ENCODE results near the gene PPP1R1C. TPM values are rescaled to one million over a fixed set of nuclear protein-coding genes. Genes with fewer than 3 reads are reported as not detected.

PPP1R1C gene
- total and polyA plus RNA-seq, 7 donors = 0.83 to 3.5 (median 3.0) TPM; not detected in 4

GRCh38 chr2:182133195-182133891 is 147.7 kb downstream of the PPP1R1C start:
- H3K27me3 ChIP-seq = no peaks in the 10 kb centered on the region
- H3K36me3 ChIP-seq = no peaks in the 10 kb centered on the region
- TF ChIP-seq POLR2A (IDR thresholded peaks at IDR 0.05) (no peak), EP300 (IDR thresholded peaks at IDR 0.05) (no peak), POLR2AphosphoS5 (IDR thresholded peaks at IDR 0.05) (no peak), CTCF (IDR thresholded peaks at IDR 0.05) (no peak)
- WGBS, 2 donors = 68 to 73% methylated on average over 1 of the region's 1 CpG
- no peak for DNase-seq
- intact Hi-C loops (cut with DNase I) = no loop called here
- H3K9me3 ChIP-seq = no peaks in the 10 kb centered on the region
- peaks cover 0 to 11% (median 2%) of the 10 kb centered on the region in 4 donors for H3K4me1 ChIP-seq
- no peak overlapping the region for H3K27ac ChIP-seq
- H3K4me3 ChIP-seq = no peak overlapping the region

- TF ChIP-seq POLR2AphosphoS5 (IDR thresholded peaks at IDR 0.05) (no peak), EP300 (IDR thresholded peaks at IDR 0.05) (no peak), CTCF (IDR thresholded peaks at IDR 0.05) (no peak)
- no peaks in the 10 kb centered on the region for H3K36me3 ChIP-seq
- peaks cover 0 to 2% (median under 1%) of the 10 kb centered on the region in 4 donors for H3K4me1 ChIP-seq
- H3K9me3 ChIP-seq = no peaks in the 10 kb centered on the region
- 57 to 65% methylated on average over 1 of the region's 1 CpG for WGBS, 2 donors
- DNase-seq = no peak
- no peak overlapping the region for H3K4me3 ChIP-seq
- intact Hi-C loops (cut with DNase I) = no loop called here
- no peaks in the 10 kb centered on the region for H3K27me3 ChIP-seq
- H3K27ac ChIP-seq = no peak overlapping the region
These were observed 148.5 kb downstream of the PPP1R1C start for GRCh38 chr2:182134201-182134600.

- Histone ChIP-seq H3K4me1 (no peaks in the 10 kb centered on the region), H3K9me3 (no peaks in the 10 kb centered on the region), H3K4me3 (no peak overlapping the region), H3K36me3 (no peaks in the 10 kb centered on the region), H3K27me3 (no peaks in the 10 kb centered on the region), H3K27ac (no peak overlapping the region)
- intact Hi-C loops (cut with DNase I) = no loop called here
- 87 to 89% methylated on average over 6 of the region's 6 CpGs for WGBS, 2 donors
- TF ChIP-seq POLR2AphosphoS5 (IDR thresholded peaks at IDR 0.05) (no peak), EP300 (IDR thresholded peaks at IDR 0.05) (no peak), CTCF (IDR thresholded peaks at IDR 0.05) (no peak), POLR2A (IDR thresholded peaks at IDR 0.05) (no peak)
- DNase-seq = no peak
These were observed 156.4 kb downstream of the PPP1R1C start for GRCh38 chr2:182142062-182142461.

GRCh38 chr2:182144041-182144775 is 158.6 kb downstream of the PPP1R1C start:
- no peak overlapping the region for H3K4me3 ChIP-seq
- no peaks in the 10 kb centered on the region for H3K9me3 ChIP-seq
- no peaks in the 10 kb centered on the region for H3K4me1 ChIP-seq
- intact Hi-C loops (cut with DNase I) = no loop called here
- no peak overlapping the region for H3K27ac ChIP-seq
- no peaks in the 10 kb centered on the region for H3K27me3 ChIP-seq
- TF ChIP-seq EP300 (IDR thresholded peaks at IDR 0.05) (no peak), CTCF (IDR thresholded peaks at IDR 0.05) (no peak), POLR2A (IDR thresholded peaks at IDR 0.05) (no peak), POLR2AphosphoS5 (IDR thresholded peaks at IDR 0.05) (no peak)
- no peak for DNase-seq
- no peaks in the 10 kb centered on the region for H3K36me3 ChIP-seq
- 86 to 89% methylated on average over 7 of the region's 7 CpGs for WGBS, 2 donors
